Thyroid gland (tissue), 4 donors: ENCODE results near the gene BARX1. TPM values are rescaled to one million over a fixed set of nuclear protein-coding genes. Genes with fewer than 3 reads are reported as not detected.

Source experiments
- DNase-seq, 2 donors: peaks; one replicate each; pipeline ENCODE4 v3.0.0-alpha.2; 2019
- H3K27ac ChIP-seq, 3 donors: fragments of 200-600 bp; sonication (generic); 1 replicate in 2 of 3; 2 replicates in 1 of 3; pipeline ENCODE4 v1.5.1; 2016 to 2019; ENCODE audit warnings: mild to moderate bottlenecking in 1 of 3, moderate library complexity in 1 of 3
- H3K27me3 ChIP-seq: fragments of 200-600 bp; sonication (generic); one replicate; pipeline ENCODE4 v1.5.1; 2019
- H3K36me3 ChIP-seq, 2 donors: fragments of 200-600 bp; sonication (generic); one replicate each; pipeline ENCODE4 v1.5.1; 2016 to 2019
- H3K4me1 ChIP-seq, 2 donors: fragments of 200-600 bp; sonication (generic); one replicate each; pipeline ENCODE4 v1.5.1; 2017 to 2019
- H3K4me3 ChIP-seq, 3 donors: fragments of 200-600 bp; sonication (generic); replicated peaks in 1 of 3; 1 replicate in 2 of 3; 2 replicates in 1 of 3; pipeline ENCODE4 v1.5.1; 2016; ENCODE audit warnings: mild to moderate bottlenecking in 1 of 3
- H3K9me3 ChIP-seq: fragments of 200-600 bp; sonication (generic); one replicate; pipeline ENCODE4 v1.5.1; 2017
- POLR2A ChIP-seq, 2 donors: fragments of 450-650 bp; IDR thresholded peaks; one replicate each; pipeline ENCODE4 v1.6.1; 2017; ENCODE audit warnings: antibody characterized with exemption in 2 of 2, mild to moderate bottlenecking in 2 of 2, moderate library complexity in 1 of 2
- WGBS, 2 donors: methylation state at CpG; one replicate each; pipeline ENCODE4 v1.1.5; 2017; 5-methylcytosine and 5-hydroxymethylcytosine counted together
- intact Hi-C: fragments of 100-400 bp; cut with DNase I; formaldehyde crosslinking; loops from one replicate; pipeline ENCODE4 v1.15.1; 2023
- total RNA-seq, 4 donors: library from RNA; depleted of rRNA; stranded (reverse); fragments of >200 nt; gene quantifications; one replicate each; pipeline ENCODE4 v1.2.3, GENCODE V29; 2016
- TF ChIP-seq, protein P1 (sequence below), 6 experiments: fragments of 200-600 bp in 3 of 6; fragments of 450-650 bp in 3 of 6; sonication (generic) in 3 of 6; IDR thresholded peaks; one replicate each; pipeline ENCODE4 v1.5.1; 2016 to 2019; ENCODE audit warnings: antibody characterized with exemption in 6 of 6, mild to moderate bottlenecking in 2 of 6, inconsistent platforms in 1 of 6, moderate library complexity in 1 of 6

BARX1 gene
- total RNA-seq, 4 donors from 2014 or later: 0.33 to 2.1 (median 0.75) TPM; not detected in 1

- Histone ChIP-seq H3K36me3 (no peaks in the 10 kb centered on the region), H3K4me1 (peaks cover 0 to 4% of the 10 kb centered on the region in 2 donors), H3K27me3 (no peaks in the 10 kb centered on the region), H3K9me3 (no peaks in the 10 kb centered on the region), H3K4me3 (no peak overlapping the region), H3K27ac (no peak overlapping the region)
- 86 to 88% methylated on average over 23 of the region's 25 CpGs for WGBS, 2 donors
- TF ChIP-seq, protein P1, sequence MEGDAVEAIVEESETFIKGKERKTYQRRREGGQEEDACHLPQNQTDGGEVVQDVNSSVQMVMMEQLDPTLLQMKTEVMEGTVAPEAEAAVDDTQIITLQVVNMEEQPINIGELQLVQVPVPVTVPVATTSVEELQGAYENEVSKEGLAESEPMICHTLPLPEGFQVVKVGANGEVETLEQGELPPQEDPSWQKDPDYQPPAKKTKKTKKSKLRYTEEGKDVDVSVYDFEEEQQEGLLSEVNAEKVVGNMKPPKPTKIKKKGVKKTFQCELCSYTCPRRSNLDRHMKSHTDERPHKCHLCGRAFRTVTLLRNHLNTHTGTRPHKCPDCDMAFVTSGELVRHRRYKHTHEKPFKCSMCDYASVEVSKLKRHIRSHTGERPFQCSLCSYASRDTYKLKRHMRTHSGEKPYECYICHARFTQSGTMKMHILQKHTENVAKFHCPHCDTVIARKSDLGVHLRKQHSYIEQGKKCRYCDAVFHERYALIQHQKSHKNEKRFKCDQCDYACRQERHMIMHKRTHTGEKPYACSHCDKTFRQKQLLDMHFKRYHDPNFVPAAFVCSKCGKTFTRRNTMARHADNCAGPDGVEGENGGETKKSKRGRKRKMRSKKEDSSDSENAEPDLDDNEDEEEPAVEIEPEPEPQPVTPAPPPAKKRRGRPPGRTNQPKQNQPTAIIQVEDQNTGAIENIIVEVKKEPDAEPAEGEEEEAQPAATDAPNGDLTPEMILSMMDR (IDR thresholded peaks at IDR 0.05): no peak
- no peak for TF ChIP-seq POLR2A (IDR thresholded peaks at IDR 0.05)
- intact Hi-C loops: loop anchor here (10.0 kb wide), 1 partner anchor 284 kb away; no protein-coding TSS in a partner anchor
- no peak for DNase-seq
Observed at GRCh38 chr9:93968451-93969327, 13.5 kb upstream of the BARX1 start.

DNA sequence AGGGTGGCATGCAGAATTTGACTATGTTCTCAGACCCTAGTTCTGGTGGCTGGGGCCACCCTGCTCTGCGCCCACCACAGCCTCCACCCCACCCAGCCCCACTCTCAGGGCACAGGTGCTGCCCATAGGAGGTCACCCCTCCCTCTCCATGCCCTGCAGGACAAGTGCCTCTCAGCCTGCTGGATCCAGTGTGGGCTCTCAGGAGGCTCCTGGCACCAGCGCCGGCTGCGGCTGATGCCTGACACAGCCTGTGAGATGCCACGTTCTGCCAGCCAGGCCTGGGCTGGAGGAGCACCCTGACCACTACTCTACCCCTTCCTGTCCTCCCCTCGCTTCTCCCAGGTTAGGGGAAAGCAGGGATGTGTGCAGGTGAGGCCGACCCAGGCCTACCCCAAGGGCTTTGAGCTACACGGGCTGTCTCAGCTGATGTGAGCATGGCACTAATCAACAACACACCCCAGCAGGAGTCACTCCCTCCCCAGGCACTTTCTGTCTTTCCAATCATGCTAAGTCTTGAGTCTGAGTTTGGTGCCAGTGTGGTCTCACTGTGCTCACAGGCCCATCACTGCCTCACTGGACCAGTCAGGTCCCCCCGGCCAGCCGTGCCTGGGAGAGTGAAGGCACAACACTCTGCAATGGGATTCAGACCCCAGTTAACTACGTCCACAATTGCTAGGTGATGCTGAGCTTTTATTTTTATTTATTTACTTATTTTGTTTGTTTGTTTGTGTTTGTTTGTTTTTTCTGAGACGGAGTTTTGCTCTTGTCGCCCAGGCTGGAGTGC lies 12.1 kb upstream of the BARX1 start:
- Histone ChIP-seq H3K27ac (no peak overlapping the region), H3K9me3 (no peaks in the 10 kb centered on the region), H3K36me3 (no peaks in the 10 kb centered on the region), H3K4me1 (peaks cover 0 to 4% of the 10 kb centered on the region in 2 donors), H3K27me3 (no peaks in the 10 kb centered on the region), H3K4me3 (no peak overlapping the region)
- 85 to 86% methylated on average over 10 to 13 of the region's 13 CpGs for WGBS, 2 donors
- DNase-seq: peak in 1 of 2 donors; percentile 58
- no peak for TF ChIP-seq POLR2A (IDR thresholded peaks at IDR 0.05)
- TF ChIP-seq, protein P1 (IDR thresholded peaks at IDR 0.05): no peak
- intact Hi-C loops: loop anchor here (10.0 kb wide), 1 partner anchor 282 kb away; no protein-coding TSS in a partner anchor

DNA sequence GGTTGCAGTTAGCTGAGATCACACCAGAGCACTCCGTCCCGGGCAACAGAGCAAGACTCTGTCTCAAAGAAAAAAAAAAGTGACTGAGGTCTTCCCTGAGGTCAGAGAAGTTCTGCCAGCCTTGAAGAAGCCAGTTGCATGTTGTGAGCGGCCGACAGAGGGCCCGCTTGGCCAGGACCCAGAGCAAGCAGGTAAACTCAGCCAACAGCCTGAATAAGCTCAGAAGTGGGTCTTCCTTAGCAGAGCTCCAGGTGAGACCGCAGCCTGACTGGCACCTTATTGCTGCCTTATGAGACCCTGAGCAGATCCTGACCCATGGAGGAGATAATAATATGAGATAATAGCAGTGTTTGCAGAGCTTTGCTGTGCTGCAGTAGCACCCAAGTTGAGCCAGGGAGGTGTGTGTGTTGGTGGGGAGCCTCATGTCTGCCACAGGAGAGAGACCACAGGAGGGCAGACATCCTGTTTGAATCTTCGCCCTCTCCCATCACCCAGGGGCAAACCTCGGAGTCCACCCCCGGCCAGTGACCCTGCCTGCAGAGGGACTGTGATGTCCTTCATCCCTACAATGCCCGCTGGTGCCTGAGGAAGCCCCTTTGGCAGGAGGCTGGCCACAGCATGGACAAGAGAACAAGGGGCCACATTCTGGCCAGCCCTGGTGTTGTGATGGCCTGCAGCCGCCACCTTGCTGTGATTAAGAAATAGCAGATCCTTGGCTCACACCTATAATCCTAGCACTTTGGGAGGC lies 10.8 kb upstream of the BARX1 start:
- Histone ChIP-seq H3K27ac (no peak overlapping the region), H3K4me3 (no peak overlapping the region), H3K36me3 (no peaks in the 10 kb centered on the region), H3K27me3 (peaks cover 3% of the 10 kb centered on the region), H3K9me3 (no peaks in the 10 kb centered on the region), H3K4me1 (peaks cover 0 to 4% of the 10 kb centered on the region in 2 donors)
- WGBS, 2 donors: 46 to 57% methylated on average over 11 of the region's 11 CpGs
- no peak for TF ChIP-seq POLR2A (IDR thresholded peaks at IDR 0.05)
- TF ChIP-seq, protein P1 (IDR thresholded peaks at IDR 0.05): peak in 5 of 6 experiments; percentile 19 to 62 (median 59)
- peak; percentile 77 to 81 for DNase-seq
- intact Hi-C loops: loop anchor here (10.0 kb wide), 1 partner anchor 281 kb away; no protein-coding TSS in a partner anchor

GRCh38 chr9:93964685-93965084 lies 9.5 kb upstream of the BARX1 start:
- H3K4me1 ChIP-seq: peaks cover 8 to 14% of the 10 kb centered on the region in 2 donors
- intact Hi-C loops: loop anchor here (10.0 kb wide), 1 partner anchor 280 kb away; no protein-coding TSS in a partner anchor
- peaks cover 16% of the 10 kb centered on the region for H3K27me3 ChIP-seq
- WGBS, 2 donors: 88 to 95% methylated on average over 3 to 4 of the region's 4 CpGs
- TF ChIP-seq POLR2A (IDR thresholded peaks at IDR 0.05): no peak
- TF ChIP-seq, protein P1 (IDR thresholded peaks at IDR 0.05): no peak
- no peaks in the 10 kb centered on the region for H3K9me3 ChIP-seq
- H3K36me3 ChIP-seq: no peaks in the 10 kb centered on the region
- no peak overlapping the region for H3K27ac ChIP-seq
- H3K4me3 ChIP-seq: no peak overlapping the region
- DNase-seq: no peak
